GM23248 (cell line): ENCODE data around the gene CYB5R2. TPM values are rescaled to one million over a fixed set of nuclear protein-coding genes. Genes with fewer than 3 reads are reported as not detected.
"Not testable (repeated sequence)": the region's sequence is repeated elsewhere in the genome, so short reads cannot be mapped to it uniquely, and the experiment has no call there.

Experiments used
- DNase-seq: peaks from one replicate; pipeline ENCODE4 v3.0.0-alpha.2; 2015
- H2AFZ ChIP-seq: fragments of 200-600 bp; sonication (generic); 2 replicates; pipeline ENCODE4 v1.6.1; 2016; ENCODE audit warnings: antibody characterized with exemption
- H3F3A ChIP-seq: fragments of 200-600 bp; sonication (generic); 2 replicates; pipeline ENCODE4 v1.6.1; 2016; ENCODE audit warnings: mild to moderate bottlenecking, antibody characterized with exemption, mixed run types; ENCODE audit not compliant: insufficient read depth
- H3K27ac ChIP-seq: fragments of 200-600 bp; sonication (generic); 2 replicates; pipeline ENCODE4 v1.5.1; 2016; ENCODE audit warnings: mild to moderate bottlenecking
- H3K27me3 ChIP-seq: fragments of 200-600 bp; sonication (generic); replicated peaks from 2 replicates; pipeline ENCODE4 v1.6.1; 2016; ENCODE audit warnings: mild to moderate bottlenecking; ENCODE audit not compliant: insufficient read depth
- H3K36me3 ChIP-seq: fragments of 200-600 bp; sonication (generic); 2 replicates; pipeline ENCODE4 v1.6.1; 2016; ENCODE audit warnings: low read depth, mild to moderate bottlenecking
- H3K4me1 ChIP-seq: fragments of 200-600 bp; sonication (generic); 2 replicates; pipeline ENCODE4 v1.6.1; 2016; ENCODE audit warnings: mild to moderate bottlenecking; ENCODE audit not compliant: insufficient read depth
- H3K4me2 ChIP-seq: fragments of 200-600 bp; sonication (generic); one replicate; pipeline ENCODE4 v1.6.1; 2016; ENCODE audit warnings: mild to moderate bottlenecking; ENCODE audit not compliant: unreplicated experiment
- H3K4me3 ChIP-seq: fragments of 200-600 bp; sonication (generic); 2 replicates; pipeline ENCODE4 v1.5.1; 2016; ENCODE audit warnings: mild to moderate bottlenecking
- H3K79me2 ChIP-seq: fragments of 200-600 bp; sonication (generic); 2 replicates; pipeline ENCODE4 v1.6.1; 2016; ENCODE audit warnings: mild to moderate bottlenecking; ENCODE audit not compliant: insufficient read depth
- H3K9ac ChIP-seq: fragments of 200-600 bp; sonication (generic); 2 replicates; pipeline ENCODE4 v1.6.1; 2016; ENCODE audit warnings: mild to moderate bottlenecking
- H3K9me2 ChIP-seq: fragments of 200-600 bp; sonication (generic); 2 replicates; pipeline ENCODE4 v1.6.1; 2016; ENCODE audit warnings: mixed run types, mild to moderate bottlenecking, moderate library complexity; ENCODE audit not compliant: insufficient read depth
- H3K9me3 ChIP-seq: fragments of 200-600 bp; sonication (generic); one replicate; pipeline ENCODE4 v1.6.1; 2017; ENCODE audit warnings: low read depth
- H4K20me1 ChIP-seq: fragments of 200-600 bp; sonication (generic); 2 replicates; pipeline ENCODE4 v1.6.0; 2016; ENCODE audit not compliant: insufficient read depth
- EZH2 ChIP-seq: fragments of 200-600 bp; sonication (generic); IDR thresholded peaks from 2 replicates; pipeline ENCODE4 v1.6.1; 2018; ENCODE audit warnings: antibody characterized with exemption, mild to moderate bottlenecking; ENCODE audit not compliant: insufficient read depth, poor library complexity, severe bottlenecking
- EZH2phosphoT487 ChIP-seq: fragments of 200-600 bp; sonication (generic); IDR thresholded peaks from 2 replicates; pipeline ENCODE4 v1.6.1; 2018; ENCODE audit warnings: antibody characterized with exemption, moderate library complexity, mild to moderate bottlenecking, low read depth; ENCODE audit not compliant: insufficient read depth
- WGBS, 2 experiments: methylation state at CpG; one replicate each; pipeline ENCODE4 v1.1.6; 2015 to 2017; ENCODE audit warnings: low lambda C conversion rate in 2 of 2, low coverage in 1 of 2; ENCODE audit errors: missing lambda C conversion rate in 2 of 2; 5-methylcytosine and 5-hydroxymethylcytosine counted together
- in situ Hi-C: fragments of 300-500 bp; cut with MboI; formaldehyde crosslinking; loops from 2 replicates; pipeline ENCODE4 v1.15.0; 2020
- polyA plus RNA-seq: library from polyadenylated mRNA; unstranded; fragments of >200 nt; fragmentation: Nextera tagmentation; extraction: Ambion mirVana; gene quantifications from 2 replicates; pipeline ENCODE4 v1.2.1, GENCODE V29; 2016
- total RNA-seq: library from RNA; depleted of rRNA; stranded (reverse); fragments of >200 nt; shearing (Covaris generic); gene quantifications from 2 replicates; pipeline ENCODE4 v1.2.3, GENCODE V29; 2014

CYB5R2 gene
- total and polyA plus RNA-seq, 2 experiments from 2014 or later, result 6.2 to 16.4 TPM

- peak; percentile 82 for DNase-seq
Measured at GRCh38 chr11:7665473-7666291, 7.6 kb downstream of the CYB5R2 start.

GRCh38 chr11:7664867-7665266 lies 8.4 kb downstream of the CYB5R2 start:
- H4K20me1 ChIP-seq, result no peaks in the 10 kb centered on the region
- H3K9ac ChIP-seq, result no peak overlapping the region
- H3K4me1 ChIP-seq, result no peaks in the 10 kb centered on the region
- no peaks in the 10 kb centered on the region for H3K9me3 ChIP-seq
- no peak for DNase-seq
- H2AFZ ChIP-seq, result no peak overlapping the region
- TF ChIP-seq EZH2phosphoT487 (no peak), EZH2 (no peak)
- WGBS, 2 experiments, result 77 to 80% methylated on average over 6 of the region's 6 CpGs
- no peaks in the 10 kb centered on the region for H3K9me2 ChIP-seq
- H3K79me2 ChIP-seq, result no peaks in the 10 kb centered on the region
- no peak overlapping the region for H3K4me2 ChIP-seq
- in situ Hi-C loops, result no loop called here
- H3K4me3 ChIP-seq, result no peak overlapping the region
- no peaks in the 10 kb centered on the region for H3K27me3 ChIP-seq
- H3K27ac ChIP-seq, result no peak overlapping the region
- H3K36me3 ChIP-seq, result no peaks in the 10 kb centered on the region
- no peaks in the 10 kb centered on the region for H3F3A ChIP-seq

More at GRCh38 chr11:7665473-7666291, 7.6 kb downstream of the CYB5R2 start:
- Histone ChIP-seq H3K4me3 (no peak overlapping the region), H3F3A (no peaks in the 10 kb centered on the region), H3K27me3 (no peaks in the 10 kb centered on the region), H3K9ac (no peak overlapping the region), H3K4me1 (no peaks in the 10 kb centered on the region), H3K4me2 (no peak overlapping the region), H3K9me2 (no peaks in the 10 kb centered on the region), H4K20me1 (no peaks in the 10 kb centered on the region), H3K36me3 (no peaks in the 10 kb centered on the region), H3K9me3 (no peaks in the 10 kb centered on the region), H2AFZ (peak overlapping the region; percentile 62), H3K27ac (no peak overlapping the region), H3K79me2 (no peaks in the 10 kb centered on the region)
- TF ChIP-seq EZH2 (no peak), EZH2phosphoT487 (no peak)
- in situ Hi-C loops, result no loop called here
- WGBS, 2 experiments, result 35 to 36% methylated on average over 20 of the region's 20 CpGs

- H3K27me3 ChIP-seq, H3K9ac ChIP-seq: not testable (repeated sequence)
Measured at GRCh38 chr11:7663531-7663930, 9.8 kb downstream of the CYB5R2 start.

GRCh38 chr11:7657306-7658025 lies 15.8 kb downstream of the CYB5R2 start:
- TF ChIP-seq EZH2phosphoT487, result no peak
- TF ChIP-seq EZH2, result no peak
- in situ Hi-C loops, result no loop called here
- WGBS, 2 experiments, result 37 to 40% methylated on average over 14 to 15 of the region's 15 CpGs
- Histone ChIP-seq H3K27me3 (no peaks in the 10 kb centered on the region), H4K20me1 (no peaks in the 10 kb centered on the region), H3K9me2 (no peaks in the 10 kb centered on the region), H3K4me1 (no peaks in the 10 kb centered on the region), H3K27ac (no peak overlapping the region), H2AFZ (no peak overlapping the region), H3K79me2 (no peaks in the 10 kb centered on the region), H3K9ac (no peak overlapping the region), H3K36me3 (no peaks in the 10 kb centered on the region), H3K4me3 (no peak overlapping the region), H3F3A (no peaks in the 10 kb centered on the region), H3K9me3 (no peaks in the 10 kb centered on the region), H3K4me2 (no peak overlapping the region)
- DNase-seq, result peak; percentile 92

More at GRCh38 chr11:7663531-7663930, 9.8 kb downstream of the CYB5R2 start:
- H3K27ac ChIP-seq, H3K4me3 ChIP-seq, H3K9me3 ChIP-seq, H3K4me2 ChIP-seq, H3K79me2 ChIP-seq, in situ Hi-C loops, H4K20me1 ChIP-seq, DNase-seq, H3K4me1 ChIP-seq, H3K36me3 ChIP-seq, H3K9me2 ChIP-seq, H3F3A ChIP-seq, H2AFZ ChIP-seq: not testable (repeated sequence)
- 82 to 92% methylated on average over 12 to 16 of the region's 16 CpGs for WGBS, 2 experiments
